ENCODE measurements around the gene VAMP1. TPM values are rescaled to one million over a fixed set of nuclear protein-coding genes. Genes with fewer than 3 reads are reported as not detected.
A peak's percentile ranks its signal among the peaks of the same experiment; 100 is the strongest.

The VAMP1 gene
- total and polyA plus RNA-seq, 2 of the 13 experiments (the other 11 are each of a cell fraction or from before 2014, with no cell fraction given) = 2.5 to 7.4 TPM

DNA sequence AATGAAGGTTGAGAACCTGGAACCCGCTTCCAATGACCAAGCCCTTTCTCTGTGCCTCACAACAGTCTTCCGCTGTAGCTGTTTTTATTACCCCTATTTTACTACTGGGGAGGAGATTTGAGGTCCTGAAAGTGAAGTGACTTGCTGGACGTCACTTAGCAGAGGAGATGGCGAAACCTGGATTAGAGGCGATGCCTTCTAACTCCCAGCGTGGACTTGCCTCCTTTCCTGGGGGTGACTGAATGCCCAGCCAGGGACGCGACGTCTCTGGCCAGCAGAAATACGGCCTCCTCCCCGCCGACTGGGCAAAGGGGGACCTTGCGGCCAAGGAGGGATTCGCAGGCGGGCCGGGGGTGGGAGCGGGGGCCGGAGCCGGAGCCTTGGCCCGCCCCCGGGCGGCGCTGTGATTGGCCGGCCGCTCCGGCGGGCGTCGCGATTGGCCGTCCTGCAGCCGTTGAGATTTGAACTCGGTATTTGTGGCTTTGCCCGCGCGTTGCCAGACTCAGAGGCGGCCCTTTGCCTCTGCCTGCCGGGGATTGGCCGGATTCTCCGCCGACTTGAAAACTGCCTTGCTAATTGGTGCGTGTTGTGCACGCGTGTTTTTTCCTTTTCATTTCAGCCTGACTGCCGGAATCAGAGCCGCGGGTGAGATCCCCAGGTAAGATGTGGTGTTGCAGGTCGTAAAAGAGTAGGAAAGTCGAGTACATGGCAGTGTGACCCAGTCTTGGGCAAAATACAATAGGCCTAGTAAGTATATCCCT is 23.2 kb upstream of the VAMP1 start, which contains the start of gene NCAPD2 (continued):
- no peak for TF ChIP-seq SP1 (IDR thresholded peaks at IDR 0.05)
- TF ChIP-seq SP1 (CRISPR knock-in tag; IDR thresholded peaks at IDR 0.05) = peak; percentile 35; the same call in 1 of the 2 replicates
- TF ChIP-seq ZNF749 (CRISPR knock-in tag; IDR thresholded peaks at IDR 0.05; ENCODE audit: borderline replicate concordance) = no peak; the same call in 1 of the 2 replicates
- TF ChIP-seq RBFOX2 (IDR thresholded peaks at IDR 0.05; ENCODE audit: low read depth, low read length) = peak; percentile 83
- TF ChIP-seq CHD4 (IDR thresholded peaks at IDR 0.05; ENCODE audit: borderline replicate concordance, low read length) = 0 out of 2 replicates have a peak, but pooled peaks have one; percentile 45
- TF ChIP-seq, protein P1, sequence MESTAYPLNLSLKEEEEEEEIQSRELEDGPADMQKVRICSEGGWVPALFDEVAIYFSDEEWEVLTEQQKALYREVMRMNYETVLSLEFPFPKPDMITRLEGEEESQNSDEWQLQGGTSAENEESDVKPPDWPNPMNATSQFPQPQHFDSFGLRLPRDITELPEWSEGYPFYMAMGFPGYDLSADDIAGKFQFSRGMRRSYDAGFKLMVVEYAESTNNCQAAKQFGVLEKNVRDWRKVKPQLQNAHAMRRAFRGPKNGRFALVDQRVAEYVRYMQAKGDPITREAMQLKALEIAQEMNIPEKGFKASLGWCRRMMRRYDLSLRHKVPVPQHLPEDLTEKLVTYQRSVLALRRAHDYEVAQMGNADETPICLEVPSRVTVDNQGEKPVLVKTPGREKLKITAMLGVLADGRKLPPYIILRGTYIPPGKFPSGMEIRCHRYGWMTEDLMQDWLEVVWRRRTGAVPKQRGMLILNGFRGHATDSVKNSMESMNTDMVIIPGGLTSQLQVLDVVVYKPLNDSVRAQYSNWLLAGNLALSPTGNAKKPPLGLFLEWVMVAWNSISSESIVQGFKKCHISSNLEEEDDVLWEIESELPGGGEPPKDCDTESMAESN (CRISPR knock-in tag; conservative IDR thresholded peaks at IDR 0.05) = no peak; the same call in 1 of the 2 replicates
- 0 out of 2 replicates have a peak, but pooled peaks have one; percentile 22 for TF ChIP-seq ZNF616 (CRISPR knock-in tag; IDR thresholded peaks at IDR 0.05; ENCODE audit: low read depth)
- peak; percentile 0; the same call in 1 of the 2 replicates for TF ChIP-seq ZSCAN5A (CRISPR knock-in tag; IDR thresholded peaks at IDR 0.05; ENCODE audit: borderline replicate concordance)
- TF ChIP-seq MNT (IDR thresholded peaks at IDR 0.05) = peak; percentile 28
- 0 out of 2 replicates have a peak, but pooled peaks have one; percentile 21 for TF ChIP-seq ZBTB7B (CRISPR knock-in tag; IDR thresholded peaks at IDR 0.05)
- TF ChIP-seq ZBTB21 (CRISPR knock-in tag; IDR thresholded peaks at IDR 0.05) = no peak
- no peak for TF ChIP-seq ZNF674 (CRISPR knock-in tag; IDR thresholded peaks at IDR 0.05; ENCODE audit: low read depth)
- peak; percentile 44; the same call in 1 of the 2 replicates for TF ChIP-seq ZNF558 (CRISPR knock-in tag; IDR thresholded peaks at IDR 0.05; ENCODE audit: borderline replicate concordance)
- peak; percentile 79 for TF ChIP-seq MAX (IDR thresholded peaks at IDR 0.05)
- peak; percentile 91 for TF ChIP-seq ASH2L (IDR thresholded peaks at IDR 0.05; ENCODE audit: insufficient read length, low read depth, low read length)
- no peak for TF ChIP-seq ZNF609 (CRISPR knock-in tag; IDR thresholded peaks at IDR 0.05; ENCODE audit: borderline replicate concordance)
- TF ChIP-seq REL (CRISPR knock-in tag; conservative IDR thresholded peaks at IDR 0.05) = peak; percentile 78; the same call in 1 of the 2 replicates
- no peak; the same call in none of the 2 replicates for TF ChIP-seq TOPORS (CRISPR knock-in tag; IDR thresholded peaks at IDR 0.05)
- no peak for TF ChIP-seq RARA (CRISPR knock-in tag; IDR thresholded peaks at IDR 0.05)
